CD4-positive, CD25-positive, alpha-beta regulatory T cell (primary cell): ENCODE measurements around the gene EIF4E1B. TPM values are rescaled to one million over a fixed set of nuclear protein-coding genes. Genes with fewer than 3 reads are reported as not detected.

Source experiments
- ATAC-seq, 2 donors: fragments of 150-1000 bp; cut with Tn5 transposase; one replicate each; pipeline ENCODE4 v1.10.0; 2021; ENCODE audit warnings: low read depth in 2 of 2, moderate number of reproducible peaks in 2 of 2, moderate library complexity in 1 of 2
- DNase-seq, 3 donors: peaks; one replicate each; pipeline versions ENCODE4 v3.0.0 to v3.0.0-alpha.2; 2012 to 2022; ENCODE audit warnings: mixed read lengths in 1 of 3
- H3K27ac ChIP-seq: one replicate; pipeline ENCODE4 v1.7.0; 2013; ENCODE audit warnings: mild to moderate bottlenecking, low read length; ENCODE audit not compliant: insufficient read depth, poor library complexity, severe bottlenecking
- H3K27me3 ChIP-seq: one replicate; pipeline ENCODE4 v1.7.0; 2013; ENCODE audit warnings: low read length; ENCODE audit not compliant: control insufficient read depth, insufficient read depth
- H3K36me3 ChIP-seq: one replicate; pipeline ENCODE4 v1.7.0; 2013; ENCODE audit warnings: mild to moderate bottlenecking, low read length, moderate library complexity; ENCODE audit not compliant: control insufficient read depth, insufficient read depth
- H3K4me1 ChIP-seq: 2 replicates; pipeline ENCODE4 v1.7.0; 2013; ENCODE audit warnings: mild to moderate bottlenecking, low read length; ENCODE audit not compliant: insufficient read depth, control insufficient read depth, poor library complexity, severe bottlenecking
- H3K4me3 ChIP-seq: one replicate; pipeline ENCODE4 v1.7.0; 2013; ENCODE audit warnings: low read depth, mild to moderate bottlenecking, low read length, moderate library complexity
- H3K9me3 ChIP-seq, 2 experiments: 1 replicate in 1 of 2; 2 replicates in 1 of 2; pipeline ENCODE4 v1.7.0; 2013; ENCODE audit warnings: low read length in 2 of 2, mild to moderate bottlenecking in 1 of 2, moderate library complexity in 1 of 2; ENCODE audit not compliant: control insufficient read depth in 2 of 2
- H3K27ac Mint-ChIP-seq, 3 donors: one replicate each; pipeline ENCODE4 v1.8.0; 2020 to 2022; ENCODE audit warnings: mild to moderate bottlenecking in 3 of 3, mixed read lengths in 3 of 3, moderate library complexity in 2 of 3
- H3K27me3 Mint-ChIP-seq: one replicate; pipeline ENCODE4 v1.8.0; 2022; ENCODE audit warnings: mild to moderate bottlenecking, mixed read lengths
- H3K36me3 Mint-ChIP-seq: one replicate; pipeline ENCODE4 v1.8.0; 2020; ENCODE audit warnings: mixed read lengths
- H3K4me1 Mint-ChIP-seq, 4 donors: one replicate each; pipeline ENCODE4 v1.8.0; 2020 to 2022; ENCODE audit warnings: mixed read lengths in 4 of 4, mild to moderate bottlenecking in 1 of 4
- H3K4me3 Mint-ChIP-seq, 4 donors: one replicate each; pipeline ENCODE4 v1.8.0; 2020 to 2022; ENCODE audit warnings: mild to moderate bottlenecking in 4 of 4, mixed read lengths in 4 of 4, moderate library complexity in 3 of 4
- H3K9me3 Mint-ChIP-seq, 7 donors: one replicate each; pipeline ENCODE4 v1.8.0; 2020 to 2022; ENCODE audit warnings: mixed read lengths in 7 of 7, mild to moderate bottlenecking in 3 of 7, moderate library complexity in 2 of 7
- polyA plus RNA-seq, 4 donors: library from polyadenylated mRNA; unstranded; fragments of 300-500 nt; fragmentation: Illumina TruSeq; gene quantifications; one replicate each; pipeline ENCODE4 v1.2.3, GENCODE V29; 2021
- total RNA-seq: library from RNA; stranded (reverse); gene quantifications from one replicate; pipeline ENCODE4 v1.2.3, GENCODE V29; 2022

EIF4E1B gene
- total and polyA plus RNA-seq, 5 donors from 2014 or later, result not detected

DNA sequence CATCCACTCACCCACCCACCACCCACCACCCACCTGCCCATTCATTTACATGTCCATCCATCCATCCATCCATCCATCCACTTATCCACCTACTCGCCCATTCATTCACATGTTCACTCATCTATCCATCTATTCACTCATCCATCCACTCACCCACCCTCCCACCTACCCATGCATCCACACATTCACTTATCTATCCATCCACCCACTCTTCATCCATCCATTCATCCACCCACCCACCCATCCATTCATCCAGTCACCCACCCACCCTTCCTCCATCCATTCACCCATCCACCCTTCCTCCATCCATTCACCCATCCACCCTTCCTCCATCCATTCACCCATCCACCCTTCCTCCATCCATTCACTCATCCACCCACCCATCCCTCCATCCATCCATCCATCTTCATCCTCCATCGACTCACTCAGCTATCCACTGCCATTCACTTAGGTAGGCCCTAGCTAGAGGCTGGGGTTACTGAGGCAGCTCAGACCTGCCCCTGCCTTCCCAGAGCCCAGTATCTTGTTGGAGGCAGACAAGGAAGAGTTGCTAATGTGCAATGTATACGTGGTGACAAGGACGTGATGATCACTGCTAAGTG is 29.5 kb downstream of the EIF4E1B start:
- Histone ChIP-seq H3K27ac (no peak overlapping the region), H3K36me3 (peaks cover 3% of the 10 kb centered on the region), H3K4me1 (peaks cover 26% of the 10 kb centered on the region), H3K4me3 (no peak overlapping the region), H3K27me3 (no peaks in the 10 kb centered on the region), H3K9me3 (no peaks in the 10 kb centered on the region)
- Mint-ChIP-seq H3K9me3 (no peaks in the 10 kb centered on the region), H3K4me1 (peaks cover 8 to 41% (median 25%) of the 10 kb centered on the region in 4 donors), H3K36me3 (peaks cover 10% of the 10 kb centered on the region), H3K4me3 (peak overlapping the region in 2 of 4 donors; percentile 38 to 56), H3K27me3 (peaks cover 4% of the 10 kb centered on the region), H3K27ac (peak overlapping the region in 1 of 3 donors; percentile 84)
- ATAC-seq (no peak), DNase-seq (no peak)

DNA sequence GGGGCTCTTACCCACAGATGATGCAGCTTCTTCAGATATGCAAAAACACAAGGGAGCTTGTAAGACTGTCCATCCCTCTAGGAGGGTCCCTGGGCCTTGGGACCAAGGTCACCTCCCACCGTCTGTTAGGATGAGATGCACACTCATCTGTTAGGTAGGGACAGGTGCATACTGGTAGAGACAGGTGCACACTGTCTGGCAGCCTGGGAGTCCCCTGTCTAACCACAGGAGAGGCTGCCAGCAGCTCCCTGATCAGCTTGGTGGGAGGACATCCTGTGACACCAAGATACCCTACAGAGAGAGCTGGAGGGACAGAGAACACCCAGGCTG is 30.0 kb downstream of the EIF4E1B start:
- Mint-ChIP-seq H3K36me3 (peaks cover 5% of the 10 kb centered on the region), H3K27ac (peak overlapping the region in 1 of 3 donors; percentile 11), H3K9me3 (no peaks in the 10 kb centered on the region), H3K27me3 (peaks cover 4% of the 10 kb centered on the region), H3K4me3 (peak overlapping the region in 1 of 4 donors; percentile 38), H3K4me1 (peaks cover 8 to 37% (median 25%) of the 10 kb centered on the region in 4 donors)
- ATAC-seq, result peak; percentile 11 to 35
- peak in 1 of 3 donors; percentile 13 for DNase-seq
- Histone ChIP-seq H3K27ac (no peak overlapping the region), H3K4me1 (peaks cover 25% of the 10 kb centered on the region), H3K36me3 (peaks cover 3% of the 10 kb centered on the region), H3K9me3 (no peaks in the 10 kb centered on the region), H3K4me3 (no peak overlapping the region), H3K27me3 (peaks cover 3% of the 10 kb centered on the region)

- peaks cover 8 to 37% (median 25%) of the 10 kb centered on the region in 4 donors for H3K4me1 Mint-ChIP-seq
- H3K9me3 ChIP-seq, result no peaks in the 10 kb centered on the region
Observed at GRCh38 chr5:176660860-176661641, 30.6 kb downstream of the EIF4E1B start.

DNA sequence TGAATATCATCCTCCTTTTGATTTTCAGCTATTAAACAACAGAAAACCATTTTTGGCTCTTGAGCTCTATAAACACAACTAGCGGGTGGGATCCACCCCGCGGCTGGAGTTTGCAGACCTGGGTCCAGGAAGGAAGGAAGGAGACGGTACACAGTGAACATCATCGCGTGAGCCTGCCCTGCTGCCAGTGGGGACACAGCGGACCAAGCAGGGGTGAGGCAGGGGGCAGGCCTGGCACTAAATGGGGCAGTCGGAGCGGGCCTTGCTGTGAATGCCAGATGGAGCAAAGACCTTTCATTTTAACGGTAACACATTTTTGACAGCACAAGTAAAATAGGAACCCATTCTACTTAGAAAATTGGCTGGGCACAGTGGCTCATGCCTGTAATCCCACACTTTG is 31.2 kb downstream of the EIF4E1B start:
- Mint-ChIP-seq H3K36me3 (no peaks in the 10 kb centered on the region), H3K9me3 (no peaks in the 10 kb centered on the region), H3K4me1 (peaks cover 8 to 35% (median 25%) of the 10 kb centered on the region in 4 donors), H3K27me3 (peaks cover 4% of the 10 kb centered on the region), H3K27ac (no peak overlapping the region), H3K4me3 (no peak overlapping the region)
- no peaks in the 10 kb centered on the region for H3K9me3 ChIP-seq
- peaks cover 3% of the 10 kb centered on the region for H3K27me3 ChIP-seq
- H3K27ac ChIP-seq, result no peak overlapping the region
- no peak overlapping the region for H3K4me3 ChIP-seq
- DNase-seq (no peak), ATAC-seq (no peak)
- peaks cover 25% of the 10 kb centered on the region for H3K4me1 ChIP-seq
- peaks cover 3% of the 10 kb centered on the region for H3K36me3 ChIP-seq

More at GRCh38 chr5:176660860-176661641, 30.6 kb downstream of the EIF4E1B start:
- peak; percentile 64 to 79 (median 77) for DNase-seq
- Histone ChIP-seq H3K4me3 (no peak overlapping the region), H3K36me3 (peaks cover 3% of the 10 kb centered on the region), H3K27me3 (peaks cover 3% of the 10 kb centered on the region), H3K27ac (no peak overlapping the region), H3K4me1 (peaks cover 25% of the 10 kb centered on the region)
- peaks cover 4% of the 10 kb centered on the region for H3K27me3 Mint-ChIP-seq
- H3K27ac Mint-ChIP-seq, result peak overlapping the region in 1 of 3 donors; percentile 11
- peak overlapping the region in 1 of 4 donors; percentile 21 for H3K4me3 Mint-ChIP-seq
- peaks cover 4% of the 10 kb centered on the region for H3K36me3 Mint-ChIP-seq
- H3K9me3 Mint-ChIP-seq, result no peaks in the 10 kb centered on the region
- peak; percentile 75 for ATAC-seq

DNA sequence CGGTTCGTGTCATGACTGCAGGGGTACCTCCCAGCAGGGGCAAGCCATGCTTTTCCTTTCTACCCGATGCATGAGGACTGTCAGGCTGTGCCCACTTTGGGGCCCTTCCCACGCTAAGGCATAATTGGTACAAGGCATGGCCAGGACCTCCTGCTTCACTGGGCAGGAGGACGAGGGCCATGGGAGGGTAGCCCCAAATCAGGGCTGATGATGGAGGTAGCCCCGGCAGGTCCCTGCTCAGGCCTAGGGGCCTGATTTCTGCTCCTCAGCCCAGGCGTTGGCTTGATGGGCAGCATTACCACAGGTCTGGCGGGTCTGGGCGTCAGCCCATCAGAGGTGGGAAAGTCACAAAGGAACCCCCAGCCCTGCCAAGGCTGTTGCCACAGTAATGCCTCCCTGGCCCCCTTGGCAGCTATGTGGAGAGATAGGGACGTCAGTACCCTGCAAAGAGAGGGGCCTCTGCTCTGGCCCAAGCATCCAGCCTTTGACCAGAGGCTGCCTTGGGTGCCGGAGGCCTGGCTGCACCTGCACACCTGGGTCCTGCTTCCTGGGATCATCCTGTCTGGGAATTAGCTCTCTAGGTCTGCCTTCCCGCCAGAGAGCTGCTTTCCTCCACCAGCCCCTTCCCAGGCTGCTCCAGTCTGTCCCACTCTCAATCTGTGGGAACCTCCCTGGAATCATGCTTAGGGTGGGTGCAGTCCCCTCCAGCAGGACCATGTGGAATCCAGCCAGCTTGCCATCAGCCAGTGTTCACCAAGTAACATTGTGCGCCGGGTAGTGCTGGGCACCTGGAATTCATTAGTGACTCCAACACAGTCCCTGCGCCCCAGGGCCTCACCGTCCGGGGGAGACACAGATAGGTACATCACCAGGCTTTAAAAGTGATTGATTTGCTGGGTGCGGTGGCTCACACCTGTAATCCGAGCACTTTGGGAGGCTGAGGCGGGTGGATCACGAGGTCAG is 32.2 kb downstream of the EIF4E1B start:
- Histone ChIP-seq H3K4me3 (no peak overlapping the region), H3K27me3 (peaks cover 3% of the 10 kb centered on the region), H3K36me3 (no peaks in the 10 kb centered on the region), H3K9me3 (no peaks in the 10 kb centered on the region), H3K4me1 (peaks cover 25% of the 10 kb centered on the region), H3K27ac (no peak overlapping the region)
- H3K36me3 Mint-ChIP-seq, result no peaks in the 10 kb centered on the region
- H3K4me1 Mint-ChIP-seq, result peaks cover 8 to 34% (median 25%) of the 10 kb centered on the region in 4 donors
- H3K4me3 Mint-ChIP-seq, result no peak overlapping the region
- ATAC-seq (no peak), DNase-seq (no peak)
- H3K27ac Mint-ChIP-seq, result peak overlapping the region in 1 of 3 donors; percentile 48
- peaks cover 9% of the 10 kb centered on the region for H3K27me3 Mint-ChIP-seq
- no peaks in the 10 kb centered on the region for H3K9me3 Mint-ChIP-seq

DNA sequence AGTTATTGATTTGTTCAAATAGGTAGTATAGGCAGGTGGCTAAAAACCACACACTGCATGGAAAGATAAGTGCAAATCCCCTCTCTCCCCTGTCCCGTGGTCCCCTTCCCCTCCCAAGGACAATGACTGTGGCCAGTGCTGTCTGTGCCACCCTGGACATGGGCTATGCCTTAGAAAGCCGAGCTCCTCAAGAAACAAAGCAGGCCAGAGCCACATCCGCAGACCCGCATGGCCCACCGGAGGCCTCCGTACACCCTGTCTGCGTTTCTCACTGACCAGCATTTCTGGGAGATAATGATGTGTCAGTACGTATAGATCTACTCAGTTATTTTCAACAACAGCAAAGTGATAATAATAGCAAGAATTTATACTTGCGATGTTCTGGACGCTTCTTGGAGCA is 33.1 kb downstream of the EIF4E1B start:
- ATAC-seq, result no peak
- Mint-ChIP-seq H3K4me1 (peaks cover 8 to 25% (median 18%) of the 10 kb centered on the region in 4 donors), H3K9me3 (no peaks in the 10 kb centered on the region), H3K27ac (no peak overlapping the region), H3K4me3 (no peak overlapping the region), H3K27me3 (peaks cover 15% of the 10 kb centered on the region), H3K36me3 (no peaks in the 10 kb centered on the region)
- H3K4me3 ChIP-seq, result no peak overlapping the region
- H3K27ac ChIP-seq, result no peak overlapping the region
- no peak for DNase-seq
- peaks cover 3% of the 10 kb centered on the region for H3K27me3 ChIP-seq
- no peaks in the 10 kb centered on the region for H3K36me3 ChIP-seq
- H3K9me3 ChIP-seq, result no peaks in the 10 kb centered on the region
- H3K4me1 ChIP-seq, result peaks cover 18% of the 10 kb centered on the region

GRCh38 chr5:176664479-176664878 is 34.0 kb downstream of the EIF4E1B start:
- H3K27ac Mint-ChIP-seq, result no peak overlapping the region

More at GRCh38 chr5:176664479-176664878, 34.0 kb downstream of the EIF4E1B start:
- Mint-ChIP-seq H3K4me1 (peaks cover 0 to 16% (median 11%) of the 10 kb centered on the region in 4 donors), H3K27me3 (peaks cover 21% of the 10 kb centered on the region), H3K9me3 (no peaks in the 10 kb centered on the region), H3K36me3 (no peaks in the 10 kb centered on the region), H3K4me3 (no peak overlapping the region)
- no peak for DNase-seq
- H3K36me3 ChIP-seq, result no peaks in the 10 kb centered on the region
- no peak overlapping the region for H3K27ac ChIP-seq
- peaks cover 9% of the 10 kb centered on the region for H3K4me1 ChIP-seq
- H3K4me3 ChIP-seq, result no peak overlapping the region
- no peak for ATAC-seq
- H3K27me3 ChIP-seq, result peaks cover 3% of the 10 kb centered on the region
- no peaks in the 10 kb centered on the region for H3K9me3 ChIP-seq
